ENCODE data around the gene KHK.

GRCh38 chr2:27078267-27079194 lies 8.0 kb upstream of the KHK start, which contains the start of gene EMILIN1:
- TF ChIP-seq GATA2 (IDR thresholded peaks at IDR 0.05; ENCODE audit: low read depth, low read length) (no peak), GATA3 (IDR thresholded peaks at IDR 0.05; ENCODE audit: low read depth, low read length) (no peak)
